Progenitor cell of endocrine pancreas (in vitro differentiated cells): ENCODE measurements around the gene HNMT. TPM values are rescaled to one million over a fixed set of nuclear protein-coding genes. Genes with fewer than 3 reads are reported as not detected.

Source experiments
- DNase-seq: peaks from one replicate; pipeline ENCODE4 v3.0.0; 2021; ENCODE audit warnings: low spot score; ENCODE audit not compliant: unreplicated experiment
- H3K27ac Mint-ChIP-seq: 2 replicates; pipeline ENCODE4 v1.8.0; 2021; ENCODE audit warnings: mild to moderate bottlenecking, moderate library complexity, mixed read lengths
- H3K27me3 Mint-ChIP-seq: 2 replicates; pipeline ENCODE4 v1.8.0; 2021; ENCODE audit warnings: mixed read lengths
- H3K36me3 Mint-ChIP-seq: 2 replicates; pipeline ENCODE4 v1.8.0; 2022; ENCODE audit warnings: mixed read lengths; ENCODE audit not compliant: insufficient read depth
- H3K4me1 Mint-ChIP-seq: 2 replicates; pipeline ENCODE4 v1.8.0; 2021; ENCODE audit warnings: low read depth, mixed read lengths
- H3K4me3 Mint-ChIP-seq: 2 replicates; pipeline ENCODE4 v1.8.0; 2021; ENCODE audit warnings: low read depth, mild to moderate bottlenecking, moderate library complexity, mixed read lengths
- H3K9me3 Mint-ChIP-seq: 2 replicates; pipeline ENCODE4 v1.8.0; 2021; ENCODE audit warnings: low read depth, mixed read lengths
- total RNA-seq: library from RNA; stranded (reverse); gene quantifications from 2 replicates; pipeline ENCODE4 v1.2.1, GENCODE V29; 2021
- TF ChIP-seq, protein P1 (sequence below): fragments of 200-600 bp; sonication (generic); IDR thresholded peaks from one replicate; pipeline ENCODE4 v1.5.0; 2021; ENCODE audit warnings: antibody characterized with exemption, mild to moderate bottlenecking; ENCODE audit not compliant: unreplicated experiment

Gene HNMT
- total RNA-seq, 1 donor from 2014 or later, result 17.6 TPM

DNA sequence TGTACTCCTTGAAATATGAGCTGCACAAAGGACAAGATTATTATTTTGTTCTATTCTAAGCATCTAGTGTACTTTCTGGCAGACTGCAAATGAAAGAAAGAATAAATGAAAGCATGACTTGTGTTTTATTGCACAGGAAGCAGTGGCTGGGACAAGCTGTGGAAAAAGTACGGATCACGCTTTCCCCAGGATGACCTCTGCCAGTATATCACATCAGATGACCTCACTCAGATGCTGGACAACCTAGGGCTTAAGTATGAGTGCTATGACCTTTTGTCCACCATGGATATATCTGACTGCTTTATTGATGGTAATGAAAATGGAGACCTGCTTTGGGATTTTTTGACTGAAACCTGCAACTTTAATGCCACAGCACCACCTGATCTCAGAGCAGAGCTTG lies 49.4 kb downstream of the HNMT start:
- Mint-ChIP-seq H3K27ac (no peak overlapping the region), H3K4me3 (no peak overlapping the region), H3K4me1 (peaks cover 12% of the 10 kb centered on the region)

DNA sequence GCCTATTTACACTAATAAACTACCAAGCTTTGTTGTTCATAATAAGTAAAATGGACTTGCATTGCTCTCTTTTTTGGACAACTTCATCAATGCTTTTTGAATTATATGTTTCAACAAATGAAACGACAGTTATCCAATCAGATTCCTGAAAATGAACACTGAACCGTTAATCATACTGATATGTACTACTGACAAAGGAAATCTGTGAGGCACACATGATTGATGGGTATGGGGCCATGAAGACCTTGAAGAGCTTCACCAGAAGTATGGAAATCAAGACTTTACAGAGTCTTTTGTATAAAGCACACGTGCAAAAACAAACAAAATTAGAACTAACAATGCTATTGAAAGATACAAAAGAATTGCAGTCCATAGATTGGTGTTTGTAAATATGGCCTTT lies 51.2 kb downstream of the HNMT start:
- Mint-ChIP-seq H3K36me3 (no peaks in the 10 kb centered on the region), H3K27me3 (no peaks in the 10 kb centered on the region), H3K9me3 (no peaks in the 10 kb centered on the region), H3K4me1 (peaks cover 4% of the 10 kb centered on the region), H3K4me3 (no peak overlapping the region), H3K27ac (no peak overlapping the region)
- DNase-seq, result no peak
- TF ChIP-seq, protein P1, sequence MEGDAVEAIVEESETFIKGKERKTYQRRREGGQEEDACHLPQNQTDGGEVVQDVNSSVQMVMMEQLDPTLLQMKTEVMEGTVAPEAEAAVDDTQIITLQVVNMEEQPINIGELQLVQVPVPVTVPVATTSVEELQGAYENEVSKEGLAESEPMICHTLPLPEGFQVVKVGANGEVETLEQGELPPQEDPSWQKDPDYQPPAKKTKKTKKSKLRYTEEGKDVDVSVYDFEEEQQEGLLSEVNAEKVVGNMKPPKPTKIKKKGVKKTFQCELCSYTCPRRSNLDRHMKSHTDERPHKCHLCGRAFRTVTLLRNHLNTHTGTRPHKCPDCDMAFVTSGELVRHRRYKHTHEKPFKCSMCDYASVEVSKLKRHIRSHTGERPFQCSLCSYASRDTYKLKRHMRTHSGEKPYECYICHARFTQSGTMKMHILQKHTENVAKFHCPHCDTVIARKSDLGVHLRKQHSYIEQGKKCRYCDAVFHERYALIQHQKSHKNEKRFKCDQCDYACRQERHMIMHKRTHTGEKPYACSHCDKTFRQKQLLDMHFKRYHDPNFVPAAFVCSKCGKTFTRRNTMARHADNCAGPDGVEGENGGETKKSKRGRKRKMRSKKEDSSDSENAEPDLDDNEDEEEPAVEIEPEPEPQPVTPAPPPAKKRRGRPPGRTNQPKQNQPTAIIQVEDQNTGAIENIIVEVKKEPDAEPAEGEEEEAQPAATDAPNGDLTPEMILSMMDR, result no peak

More for the DNA sequence above, 49.4 kb downstream of the HNMT start:
- Mint-ChIP-seq H3K27me3 (no peaks in the 10 kb centered on the region), H3K36me3 (peaks cover 1% of the 10 kb centered on the region), H3K9me3 (no peaks in the 10 kb centered on the region)
- no peak for DNase-seq
- TF ChIP-seq, protein P1, result no peak

DNA sequence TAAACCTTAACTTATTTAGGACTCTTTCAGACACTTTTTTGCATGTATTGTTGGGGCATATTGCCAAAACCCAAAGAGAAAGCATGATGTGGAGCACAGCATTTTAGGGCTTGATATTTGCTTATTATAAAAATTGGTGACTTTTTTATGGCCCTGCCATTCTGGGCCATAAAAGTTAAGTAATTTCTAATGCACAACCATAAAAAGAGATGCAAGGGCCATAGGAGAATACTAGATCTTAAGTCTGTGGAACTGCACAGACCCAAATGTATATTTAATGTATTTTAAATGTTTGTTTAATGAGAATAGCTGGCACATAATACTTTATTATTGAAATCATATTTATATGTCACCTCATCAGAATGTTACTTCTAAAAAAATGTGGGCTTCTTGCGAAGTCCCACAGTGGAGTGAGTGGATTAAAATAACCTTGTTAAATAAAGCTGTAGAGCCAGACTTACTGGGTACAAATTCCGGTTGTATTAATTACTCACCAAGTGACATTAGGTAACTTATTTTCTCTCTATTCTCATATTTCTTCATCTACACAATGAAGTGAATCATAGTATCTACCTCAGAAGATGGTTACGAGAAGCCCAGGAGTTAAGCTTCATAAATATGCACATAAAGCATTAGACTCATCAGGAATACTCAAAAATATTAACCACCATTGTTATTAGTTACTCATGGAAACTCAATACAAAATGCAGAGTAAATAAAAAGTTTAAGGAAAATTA lies 52.2 kb downstream of the HNMT start:
- Mint-ChIP-seq H3K9me3 (no peaks in the 10 kb centered on the region), H3K4me1 (peaks cover 7% of the 10 kb centered on the region), H3K27ac (no peak overlapping the region), H3K4me3 (no peak overlapping the region), H3K27me3 (no peaks in the 10 kb centered on the region), H3K36me3 (no peaks in the 10 kb centered on the region)
- no peak for DNase-seq
- TF ChIP-seq, protein P1, result no peak

DNA sequence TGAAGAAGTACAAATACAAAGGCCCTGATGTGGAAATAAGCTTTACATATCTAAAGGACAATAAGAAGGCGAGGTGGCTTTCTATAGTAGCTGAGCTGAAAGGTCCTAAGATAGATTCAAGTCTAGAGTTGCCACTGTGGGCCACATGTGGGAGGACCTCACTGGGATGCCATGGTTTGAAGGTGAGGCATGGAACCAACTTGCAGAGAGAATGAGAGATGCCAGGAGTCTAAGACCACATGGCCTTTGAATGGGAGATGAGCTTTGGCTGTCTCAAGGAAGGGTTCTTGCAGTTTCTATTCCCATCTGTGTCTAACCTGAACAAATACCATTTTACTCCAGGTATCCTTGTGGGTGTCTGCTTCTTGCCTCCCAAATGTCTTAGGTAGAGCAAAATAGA lies 53.6 kb downstream of the HNMT start:
- Mint-ChIP-seq H3K4me1 (peaks cover 9% of the 10 kb centered on the region), H3K27me3 (no peaks in the 10 kb centered on the region), H3K36me3 (no peaks in the 10 kb centered on the region), H3K27ac (no peak overlapping the region), H3K4me3 (no peak overlapping the region), H3K9me3 (no peaks in the 10 kb centered on the region)
- TF ChIP-seq, protein P1, result no peak
- DNase-seq, result no peak

DNA sequence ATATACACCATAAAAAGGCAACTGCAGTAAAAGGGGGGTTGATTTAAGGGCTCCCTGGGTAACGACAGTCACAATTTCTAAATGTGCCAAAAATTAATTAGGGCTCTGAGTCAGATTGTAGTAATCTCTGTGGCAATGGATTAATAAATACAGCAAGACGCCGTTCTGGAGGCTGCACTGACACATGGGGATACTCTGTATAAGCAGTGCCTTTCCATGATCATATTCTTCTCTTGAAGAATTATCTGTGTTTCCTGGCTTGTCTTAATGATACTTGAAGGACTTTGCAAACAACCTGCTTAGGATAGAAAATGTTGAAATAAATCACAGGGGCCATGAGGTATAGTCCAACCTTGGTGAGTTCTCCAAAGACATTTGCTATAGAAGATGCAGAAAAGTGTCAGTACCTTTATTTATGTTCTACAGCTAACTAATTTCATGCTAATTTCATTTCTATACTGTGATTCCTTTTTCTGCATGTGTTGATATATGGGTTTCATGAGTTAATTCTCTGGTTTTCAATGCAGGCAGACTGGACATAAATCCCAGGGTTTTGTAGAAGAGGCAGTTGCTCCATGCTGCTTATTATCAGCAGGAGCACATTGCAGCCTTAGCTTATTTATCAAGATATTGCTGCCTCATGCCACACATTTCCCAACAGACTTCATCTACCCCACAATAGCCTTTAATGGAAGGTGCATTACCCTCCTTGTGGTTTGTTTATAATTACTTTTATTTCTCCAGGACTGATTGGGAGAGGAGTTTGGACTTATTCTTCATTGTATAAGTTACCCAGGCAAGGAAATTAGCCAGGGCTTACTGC lies 54.8 kb downstream of the HNMT start:
- no peak overlapping the region for H3K27ac Mint-ChIP-seq
- H3K36me3 Mint-ChIP-seq, result no peaks in the 10 kb centered on the region
- no peak overlapping the region for H3K4me3 Mint-ChIP-seq
- DNase-seq, result no peak
- no peaks in the 10 kb centered on the region for H3K27me3 Mint-ChIP-seq
- H3K4me1 Mint-ChIP-seq, result peaks cover 9% of the 10 kb centered on the region
- H3K9me3 Mint-ChIP-seq, result no peaks in the 10 kb centered on the region
- TF ChIP-seq, protein P1, result no peak
